ENCODE data around the gene ST6GALNAC4. TPM values are rescaled to one million over a fixed set of nuclear protein-coding genes. Genes with fewer than 3 reads are reported as not detected.
A peak's percentile ranks its signal among the peaks of the same experiment; 100 is the strongest.

The ST6GALNAC4 gene
- total RNA-seq, 1 experiment from 2014 or later, result 25.7 TPM

DNA sequence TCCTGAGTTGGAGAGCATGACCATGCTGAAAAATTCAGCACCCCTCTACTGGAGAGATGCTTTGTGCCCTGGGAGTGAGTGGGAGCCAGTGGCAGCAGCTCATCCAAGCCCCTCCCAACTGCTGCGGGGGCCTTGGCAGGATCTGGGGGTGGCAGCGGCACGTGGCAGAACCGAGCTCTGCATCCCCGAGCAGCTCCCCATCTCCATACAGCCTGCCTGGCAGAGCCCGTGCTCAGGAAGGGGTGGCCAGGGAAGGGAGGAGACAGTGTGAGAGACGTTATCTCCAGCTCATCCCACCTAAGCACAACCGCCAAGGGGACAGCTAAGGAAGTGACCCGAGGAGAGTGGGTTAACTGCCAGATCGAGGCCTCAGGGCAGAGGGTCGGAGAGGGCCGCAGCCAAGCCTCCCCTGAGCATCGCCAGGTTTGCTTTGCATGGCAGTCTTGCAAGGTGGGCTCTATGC is 38.0 kb upstream of the ST6GALNAC4 start (continued):
- TF ChIP-seq E2F1 (CRISPR knock-in tag; IDR thresholded peaks at IDR 0.05) (no peak), ZNF281 (CRISPR knock-in tag; IDR thresholded peaks at IDR 0.05) (no peak), ZNF232 (CRISPR knock-in tag; IDR thresholded peaks at IDR 0.05) (no peak), USF1 (CRISPR knock-in tag; IDR thresholded peaks at IDR 0.05) (no peak)

DNA sequence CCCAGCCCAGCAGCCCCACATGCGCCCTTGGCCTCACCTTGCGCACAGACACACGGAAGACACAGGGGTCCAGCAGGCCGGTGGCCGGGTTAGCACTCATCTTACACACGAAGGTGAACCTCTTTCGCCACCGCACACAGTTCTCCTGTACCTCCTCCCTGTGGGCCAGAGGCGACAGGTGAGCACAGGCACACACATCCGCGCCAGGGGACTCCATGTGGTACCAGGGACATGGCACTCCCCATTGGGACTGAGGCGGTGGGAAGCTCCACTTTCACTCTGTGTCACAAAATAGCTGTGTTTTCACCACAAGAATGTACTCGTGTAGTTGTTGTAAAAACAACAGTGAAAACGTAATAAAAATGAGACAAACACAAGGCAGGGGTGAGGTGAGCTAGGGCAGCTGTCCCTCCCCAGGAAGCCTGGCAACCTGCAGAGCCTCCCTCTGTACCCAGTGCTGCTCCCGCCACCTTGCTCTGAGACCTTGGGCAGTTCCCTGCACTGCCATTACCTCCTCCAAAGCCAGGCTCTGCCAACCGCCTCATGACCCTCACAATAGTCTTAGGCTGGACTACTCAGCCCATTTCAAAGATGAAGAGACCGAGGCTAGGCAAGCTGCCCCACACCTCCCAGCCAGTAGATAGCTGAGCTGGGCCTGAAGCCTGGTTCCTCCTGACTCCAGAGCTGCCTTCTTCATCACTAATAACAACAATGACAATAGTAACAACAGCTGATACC is 37.1 kb upstream of the ST6GALNAC4 start:
- peak overlapping the region; percentile 23; the same call in 1 of the 2 replicates for H3K27ac Mint-ChIP-seq
- CTCF ChIA-PET, result interaction anchor here (1.1 to 5.5 kb wide), 10 partner anchors 11 to 171 kb away, joined by 3 to 121 read pairs (median 16); partner anchors contain the start of gene EEIG1
- no peak for TF ChIP-seq USF1 (CRISPR knock-in tag; IDR thresholded peaks at IDR 0.05)
- TF ChIP-seq ATF2 (CRISPR knock-in tag; IDR thresholded peaks at IDR 0.05; ENCODE audit: borderline replicate concordance, low read depth), result no peak
- TF ChIP-seq ZNF532 (CRISPR knock-in tag; IDR thresholded peaks at IDR 0.05; ENCODE audit: borderline replicate concordance), result no peak
- TF ChIP-seq, protein P1, sequence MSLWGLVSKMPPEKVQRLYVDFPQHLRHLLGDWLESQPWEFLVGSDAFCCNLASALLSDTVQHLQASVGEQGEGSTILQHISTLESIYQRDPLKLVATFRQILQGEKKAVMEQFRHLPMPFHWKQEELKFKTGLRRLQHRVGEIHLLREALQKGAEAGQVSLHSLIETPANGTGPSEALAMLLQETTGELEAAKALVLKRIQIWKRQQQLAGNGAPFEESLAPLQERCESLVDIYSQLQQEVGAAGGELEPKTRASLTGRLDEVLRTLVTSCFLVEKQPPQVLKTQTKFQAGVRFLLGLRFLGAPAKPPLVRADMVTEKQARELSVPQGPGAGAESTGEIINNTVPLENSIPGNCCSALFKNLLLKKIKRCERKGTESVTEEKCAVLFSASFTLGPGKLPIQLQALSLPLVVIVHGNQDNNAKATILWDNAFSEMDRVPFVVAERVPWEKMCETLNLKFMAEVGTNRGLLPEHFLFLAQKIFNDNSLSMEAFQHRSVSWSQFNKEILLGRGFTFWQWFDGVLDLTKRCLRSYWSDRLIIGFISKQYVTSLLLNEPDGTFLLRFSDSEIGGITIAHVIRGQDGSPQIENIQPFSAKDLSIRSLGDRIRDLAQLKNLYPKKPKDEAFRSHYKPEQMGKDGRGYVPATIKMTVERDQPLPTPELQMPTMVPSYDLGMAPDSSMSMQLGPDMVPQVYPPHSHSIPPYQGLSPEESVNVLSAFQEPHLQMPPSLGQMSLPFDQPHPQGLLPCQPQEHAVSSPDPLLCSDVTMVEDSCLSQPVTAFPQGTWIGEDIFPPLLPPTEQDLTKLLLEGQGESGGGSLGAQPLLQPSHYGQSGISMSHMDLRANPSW (CRISPR knock-in tag; conservative IDR thresholded peaks at IDR 0.05; ENCODE audit: low read depth), result no peak
- no peak for TF ChIP-seq MLX (CRISPR knock-in tag; IDR thresholded peaks at IDR 0.05)
- TF ChIP-seq, protein P2, sequence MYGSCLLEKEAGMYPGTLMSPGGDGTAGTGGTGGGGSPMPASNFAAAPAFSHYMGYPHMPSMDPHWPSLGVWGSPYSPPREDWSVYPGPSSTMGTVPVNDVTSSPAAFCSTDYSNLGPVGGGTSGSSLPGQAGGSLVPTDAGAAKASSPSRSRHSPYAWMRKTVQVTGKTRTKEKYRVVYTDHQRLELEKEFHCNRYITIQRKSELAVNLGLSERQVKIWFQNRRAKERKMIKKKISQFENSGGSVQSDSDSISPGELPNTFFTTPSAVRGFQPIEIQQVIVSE (CRISPR knock-in tag; IDR thresholded peaks at IDR 0.05; ENCODE audit: borderline replicate concordance), result no peak
- TF ChIP-seq MYBL2 (CRISPR knock-in tag; IDR thresholded peaks at IDR 0.05), result no peak
- TF ChIP-seq TCF7 (CRISPR knock-in tag; IDR thresholded peaks at IDR 0.05; ENCODE audit: low read depth), result no peak
- TF ChIP-seq ZNF138 (CRISPR knock-in tag; conservative IDR thresholded peaks at IDR 0.05), result no peak
- no peak for TF ChIP-seq SMAD4 (CRISPR knock-in tag; IDR thresholded peaks at IDR 0.05)
- no peak for TF ChIP-seq ZNF281 (CRISPR knock-in tag; IDR thresholded peaks at IDR 0.05)

More for the DNA sequence above, 37.1 kb upstream of the ST6GALNAC4 start:
- Mint-ChIP-seq H3K36me3 (no peaks in the 10 kb centered on the region), H3K4me3 (no peak overlapping the region), H3K27me3 (ENCODE audit: low read depth) (no peaks in the 10 kb centered on the region), H3K9me3 (peaks cover 4% of the 10 kb centered on the region; the same call in 1 of the 2 replicates), H3K4me1 (peaks cover 10% of the 10 kb centered on the region)
- DNase-seq (ENCODE audit: low spot score) (no peak), ATAC-seq (no peak)
- POLR2A ChIA-PET, result interaction anchor here (1.4 kb wide), 1 partner anchor 80 kb away, joined by 3 read pairs; no protein-coding TSS in a partner anchor

All from WTC11 (cell line).